Measurements from ENCODE around the gene RORC.

DNA sequence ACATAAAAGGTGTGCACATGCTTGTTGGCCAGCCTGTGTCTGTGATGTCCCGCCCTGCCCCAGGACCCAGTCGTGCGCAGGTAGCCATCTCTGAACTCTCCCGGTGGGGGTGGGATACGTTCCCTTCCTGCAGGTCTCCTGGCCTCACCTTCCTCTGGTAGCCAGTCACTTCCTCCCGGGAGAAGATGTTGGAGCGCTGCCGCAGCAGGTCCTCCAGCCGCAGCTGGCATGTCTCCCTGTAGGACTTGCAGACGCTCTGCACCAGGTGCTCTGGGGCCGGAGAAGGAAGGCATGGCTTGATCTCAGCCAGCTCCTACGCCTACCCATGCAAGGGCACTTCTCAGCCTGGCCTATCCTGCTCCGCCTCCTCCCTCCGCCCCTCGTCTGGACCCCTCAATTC, 17.2 kb downstream of the RORC start:
- TF ChIP-seq, protein P1, sequence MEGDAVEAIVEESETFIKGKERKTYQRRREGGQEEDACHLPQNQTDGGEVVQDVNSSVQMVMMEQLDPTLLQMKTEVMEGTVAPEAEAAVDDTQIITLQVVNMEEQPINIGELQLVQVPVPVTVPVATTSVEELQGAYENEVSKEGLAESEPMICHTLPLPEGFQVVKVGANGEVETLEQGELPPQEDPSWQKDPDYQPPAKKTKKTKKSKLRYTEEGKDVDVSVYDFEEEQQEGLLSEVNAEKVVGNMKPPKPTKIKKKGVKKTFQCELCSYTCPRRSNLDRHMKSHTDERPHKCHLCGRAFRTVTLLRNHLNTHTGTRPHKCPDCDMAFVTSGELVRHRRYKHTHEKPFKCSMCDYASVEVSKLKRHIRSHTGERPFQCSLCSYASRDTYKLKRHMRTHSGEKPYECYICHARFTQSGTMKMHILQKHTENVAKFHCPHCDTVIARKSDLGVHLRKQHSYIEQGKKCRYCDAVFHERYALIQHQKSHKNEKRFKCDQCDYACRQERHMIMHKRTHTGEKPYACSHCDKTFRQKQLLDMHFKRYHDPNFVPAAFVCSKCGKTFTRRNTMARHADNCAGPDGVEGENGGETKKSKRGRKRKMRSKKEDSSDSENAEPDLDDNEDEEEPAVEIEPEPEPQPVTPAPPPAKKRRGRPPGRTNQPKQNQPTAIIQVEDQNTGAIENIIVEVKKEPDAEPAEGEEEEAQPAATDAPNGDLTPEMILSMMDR (IDR thresholded peaks at IDR 0.05): no peak
- TF ChIP-seq, protein P2, sequence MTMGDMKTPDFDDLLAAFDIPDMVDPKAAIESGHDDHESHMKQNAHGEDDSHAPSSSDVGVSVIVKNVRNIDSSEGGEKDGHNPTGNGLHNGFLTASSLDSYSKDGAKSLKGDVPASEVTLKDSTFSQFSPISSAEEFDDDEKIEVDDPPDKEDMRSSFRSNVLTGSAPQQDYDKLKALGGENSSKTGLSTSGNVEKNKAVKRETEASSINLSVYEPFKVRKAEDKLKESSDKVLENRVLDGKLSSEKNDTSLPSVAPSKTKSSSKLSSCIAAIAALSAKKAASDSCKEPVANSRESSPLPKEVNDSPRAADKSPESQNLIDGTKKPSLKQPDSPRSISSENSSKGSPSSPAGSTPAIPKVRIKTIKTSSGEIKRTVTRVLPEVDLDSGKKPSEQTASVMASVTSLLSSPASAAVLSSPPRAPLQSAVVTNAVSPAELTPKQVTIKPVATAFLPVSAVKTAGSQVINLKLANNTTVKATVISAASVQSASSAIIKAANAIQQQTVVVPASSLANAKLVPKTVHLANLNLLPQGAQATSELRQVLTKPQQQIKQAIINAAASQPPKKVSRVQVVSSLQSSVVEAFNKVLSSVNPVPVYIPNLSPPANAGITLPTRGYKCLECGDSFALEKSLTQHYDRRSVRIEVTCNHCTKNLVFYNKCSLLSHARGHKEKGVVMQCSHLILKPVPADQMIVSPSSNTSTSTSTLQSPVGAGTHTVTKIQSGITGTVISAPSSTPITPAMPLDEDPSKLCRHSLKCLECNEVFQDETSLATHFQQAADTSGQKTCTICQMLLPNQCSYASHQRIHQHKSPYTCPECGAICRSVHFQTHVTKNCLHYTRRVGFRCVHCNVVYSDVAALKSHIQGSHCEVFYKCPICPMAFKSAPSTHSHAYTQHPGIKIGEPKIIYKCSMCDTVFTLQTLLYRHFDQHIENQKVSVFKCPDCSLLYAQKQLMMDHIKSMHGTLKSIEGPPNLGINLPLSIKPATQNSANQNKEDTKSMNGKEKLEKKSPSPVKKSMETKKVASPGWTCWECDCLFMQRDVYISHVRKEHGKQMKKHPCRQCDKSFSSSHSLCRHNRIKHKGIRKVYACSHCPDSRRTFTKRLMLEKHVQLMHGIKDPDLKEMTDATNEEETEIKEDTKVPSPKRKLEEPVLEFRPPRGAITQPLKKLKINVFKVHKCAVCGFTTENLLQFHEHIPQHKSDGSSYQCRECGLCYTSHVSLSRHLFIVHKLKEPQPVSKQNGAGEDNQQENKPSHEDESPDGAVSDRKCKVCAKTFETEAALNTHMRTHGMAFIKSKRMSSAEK (CRISPR knock-in tag; IDR thresholded peaks at IDR 0.05; ENCODE audit: borderline replicate concordance): no peak
- TF ChIP-seq CREM (CRISPR knock-in tag; IDR thresholded peaks at IDR 0.05): no peak
- TF ChIP-seq ZNF396 (CRISPR knock-in tag; IDR thresholded peaks at IDR 0.05; ENCODE audit: borderline replicate concordance): no peak
- TF ChIP-seq ETV6 (CRISPR knock-in tag; IDR thresholded peaks at IDR 0.05): no peak
- TF ChIP-seq KAT7 (CRISPR knock-in tag; IDR thresholded peaks at IDR 0.05; ENCODE audit: borderline replicate concordance): no peak
- no peak for TF ChIP-seq ESRRA (CRISPR knock-in tag; IDR thresholded peaks at IDR 0.05; ENCODE audit: borderline replicate concordance)
- no peak for TF ChIP-seq GABPB1 (CRISPR knock-in tag; IDR thresholded peaks at IDR 0.05)
- no peak for TF ChIP-seq TEAD1 (CRISPR knock-in tag; IDR thresholded peaks at IDR 0.05)

All from WTC11 (cell line).